ENCODE results near the gene ERC2. TPM values are rescaled to one million over a fixed set of nuclear protein-coding genes. Genes with fewer than 3 reads are reported as not detected.

The ERC2 gene
- total and polyA plus RNA-seq, 2 of the 13 experiments (the other 11 are each of a cell fraction or from before 2014, with no cell fraction given) = 0.16 to 0.22 TPM

DNA sequence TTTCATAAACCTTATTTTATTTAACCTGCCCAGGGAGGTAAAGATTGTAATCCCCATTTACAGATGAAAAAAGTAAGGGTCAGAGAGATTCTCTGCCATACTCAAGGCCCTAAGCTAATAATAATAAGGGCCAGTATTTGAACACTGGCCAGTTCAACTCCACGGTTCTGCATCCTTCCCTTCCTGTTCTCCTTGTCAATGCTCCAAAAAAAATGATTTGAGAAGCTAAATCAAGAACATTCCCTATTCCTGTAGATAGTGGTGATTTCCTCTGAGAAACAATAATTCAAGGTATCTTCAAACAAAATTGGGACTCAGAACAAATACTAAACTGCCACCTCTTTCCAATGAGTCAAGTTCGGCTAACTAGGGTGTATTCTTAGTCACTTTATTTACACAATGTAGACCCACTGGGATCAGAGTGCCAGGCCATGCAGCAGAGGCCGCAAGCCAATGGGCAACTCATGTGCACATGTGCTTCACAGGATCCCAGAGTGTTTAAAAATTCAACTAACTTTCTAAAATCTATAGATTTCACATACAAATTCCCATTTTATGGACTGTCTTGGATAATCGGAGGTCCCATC, 521.6 kb downstream of the ERC2 start:
- Histone ChIP-seq H3K9me3 (ENCODE audit: low read length) (no peaks in the 10 kb centered on the region), H3K27ac (ENCODE audit: extremely low read length, insufficient read depth, low read length) (no peak overlapping the region), H4K20me1 (ENCODE audit: insufficient read depth, low read length) (no peaks in the 10 kb centered on the region), H3K4me3 (replicated peaks in 1 of 3; ENCODE audit: insufficient read depth in 1 of 3, low read depth in 2 of 3, low read length in 3 of 3) (no peak overlapping the region), H3K9ac (ENCODE audit: insufficient read depth, low read depth, low read length) (no peak overlapping the region), H2AFZ (ENCODE audit: low read length) (no peak overlapping the region), H3K36me3 (replicated peaks in 1 of 2; ENCODE audit: control insufficient read depth in 1 of 2, insufficient read depth in 2 of 2, low read length in 2 of 2) (no peaks in the 10 kb centered on the region), H3K4me1 (ENCODE audit: insufficient read depth, low read length) (no peaks in the 10 kb centered on the region), H3K79me2 (ENCODE audit: insufficient read depth, low read length) (no peaks in the 10 kb centered on the region), H3K27me3 (ENCODE audit: control insufficient read depth in 1 of 2, insufficient read depth in 2 of 2, low read length in 2 of 2) (no peaks in the 10 kb centered on the region), H3K4me2 (ENCODE audit: low read depth, low read length) (no peak overlapping the region)
- in situ Hi-C loops (cut with HindIII; ENCODE audit: extremely low pct_ligation_motif_present, low pct_unique_long_range_greater_than_20kb) = no loop called here
- DNase-seq (ENCODE audit: low spot score) = no peak
- TF ChIP-seq ARNT2 (CRISPR knock-in tag; IDR thresholded peaks at IDR 0.05; ENCODE audit: low read depth) = no peak
- TF ChIP-seq, protein P1, sequence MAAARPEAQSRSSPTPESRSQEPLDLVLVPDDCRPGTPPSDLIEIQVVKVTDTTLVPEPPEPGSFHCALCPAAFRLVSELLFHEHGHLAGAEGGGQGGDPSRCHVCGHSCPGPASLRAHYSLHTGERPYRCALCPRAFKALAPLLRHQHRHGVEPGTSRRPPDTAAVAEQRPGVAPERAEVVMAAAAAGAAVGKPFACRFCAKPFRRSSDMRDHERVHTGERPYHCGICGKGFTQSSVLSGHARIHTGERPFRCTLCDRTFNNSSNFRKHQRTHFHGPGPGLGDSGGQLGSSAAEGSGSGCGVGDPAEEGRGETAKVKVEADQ (CRISPR knock-in tag; IDR thresholded peaks at IDR 0.05; ENCODE audit: borderline replicate concordance) = no peak
- no peak for TF ChIP-seq ZNF275 (CRISPR knock-in tag; IDR thresholded peaks at IDR 0.05; ENCODE audit: borderline replicate concordance)
- TF ChIP-seq MTF1 (CRISPR knock-in tag; IDR thresholded peaks at IDR 0.05) = no peak
- no peak for TF ChIP-seq ZNF879 (CRISPR knock-in tag; IDR thresholded peaks at IDR 0.05)
- no peak for TF ChIP-seq MYNN (CRISPR knock-in tag; IDR thresholded peaks at IDR 0.05; ENCODE audit: low read depth)
- TF ChIP-seq ZNF543 (CRISPR knock-in tag; IDR thresholded peaks at IDR 0.05) = no peak
- TF ChIP-seq U2AF2 (IDR thresholded peaks at IDR 0.05; ENCODE audit: low read depth, low read length) = no peak
- ChIA-PET POLR2A (no interaction called here), CTCF (ENCODE audit: low intra/inter-chr PET ratio, low total read pairs) (no interaction called here)
- intact Hi-C loops (cut with micrococcal nuclease; ENCODE audit: unreplicated experiment) = no loop called here
- no peak for FAIRE-seq
- 8% methylated on average over 4 of the region's 4 CpGs for WGBS (ENCODE audit: low lambda C conversion rate)
- no peak for ATAC-seq
- no TSS peak for BruUV-seq (replicated peaks)
